Omental fat pad (tissue), 4 donors: ENCODE data around the gene ELL. TPM values are rescaled to one million over a fixed set of nuclear protein-coding genes. Genes with fewer than 3 reads are reported as not detected.

Source experiments
- ATAC-seq: fragments of 150-250 bp; one replicate; pipeline ENCODE4 v1.9.1; 2016; ENCODE audit warnings: mild to moderate bottlenecking, moderate library complexity; ENCODE audit not compliant: low FRiP score
- DNase-seq: peaks from one replicate; pipeline ENCODE4 v3.0.0-alpha.2; 2019; ENCODE audit warnings: low spot score
- CTCF ChIP-seq, 3 donors: fragments of 450-650 bp; IDR thresholded peaks; one replicate each; pipeline ENCODE4 v1.5.1; 2016 to 2017; ENCODE audit warnings: antibody characterized with exemption in 3 of 3, mild to moderate bottlenecking in 3 of 3, moderate library complexity in 2 of 3
- total RNA-seq, 4 donors: library from RNA; depleted of rRNA; stranded (reverse); fragments of >200 nt; gene quantifications; one replicate each; pipeline ENCODE4 v1.1.0, GENCODE V29; 2016

The ELL gene
- total RNA-seq, 4 donors from 2014 or later = 18.1 to 43.1 (median 24.8) TPM

GRCh38 chr19:18488838-18489626, 32.8 kb downstream of the ELL start:
- no peak for TF ChIP-seq CTCF (IDR thresholded peaks at IDR 0.05)

GRCh38 chr19:18488403-18488723, 33.5 kb downstream of the ELL start:
- ATAC-seq (no peak), DNase-seq (no peak)
- TF ChIP-seq CTCF (IDR thresholded peaks at IDR 0.05) = no peak

More at GRCh38 chr19:18488838-18489626, 32.8 kb downstream of the ELL start:
- ATAC-seq (no peak), DNase-seq (no peak)

DNA sequence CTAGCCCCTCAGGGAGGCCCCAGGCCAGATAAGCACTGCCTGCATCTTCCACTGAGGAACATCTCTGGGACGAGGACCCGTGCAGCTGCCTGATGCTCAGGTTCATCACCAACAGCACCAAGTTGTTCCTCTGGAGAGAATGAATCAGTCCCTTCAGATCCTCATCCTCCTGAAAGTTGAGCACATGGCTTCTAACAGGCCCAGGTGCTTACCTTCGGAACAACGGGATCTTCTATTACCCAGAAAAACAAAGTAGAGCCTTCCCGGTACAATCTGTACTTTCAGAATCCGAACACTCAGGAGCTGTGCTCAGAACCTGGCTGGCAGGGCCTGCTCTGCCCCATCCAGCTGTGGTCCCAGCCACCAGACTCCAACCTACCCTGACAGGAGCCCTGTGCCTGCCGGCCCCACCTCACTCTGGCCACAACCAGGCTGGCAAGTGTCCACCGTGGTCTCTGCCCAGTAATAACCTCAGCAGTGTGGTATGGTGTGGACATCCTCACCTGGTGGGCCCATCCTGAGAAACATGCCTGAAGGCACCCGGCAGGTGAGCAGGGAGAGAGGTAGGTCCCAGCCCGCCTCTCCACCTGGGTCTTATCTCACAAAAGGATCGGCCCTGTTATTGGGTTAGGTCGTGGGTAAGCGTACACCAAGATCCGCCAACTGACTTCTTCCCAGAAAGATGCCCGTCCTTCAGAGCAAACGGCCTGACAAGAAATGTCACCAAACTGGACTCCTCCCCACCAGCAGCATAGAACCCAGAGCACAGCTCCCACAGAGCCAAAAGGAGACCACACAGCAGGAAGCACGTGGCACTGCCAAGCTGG, 34.1 kb downstream of the ELL start:
- no peak for DNase-seq
- no peak for TF ChIP-seq CTCF (IDR thresholded peaks at IDR 0.05)

GRCh38 chr19:18486746-18487145, 35.1 kb downstream of the ELL start:
- TF ChIP-seq CTCF (IDR thresholded peaks at IDR 0.05) = no peak
- no peak for DNase-seq
- ATAC-seq = no peak

More for the DNA sequence above, 34.1 kb downstream of the ELL start:
- no peak for ATAC-seq

GRCh38 chr19:18484992-18485391, 36.9 kb downstream of the ELL start:
- ATAC-seq (no peak), DNase-seq (no peak)
- TF ChIP-seq CTCF (IDR thresholded peaks at IDR 0.05) = no peak

- no peak for DNase-seq
- ATAC-seq = no peak
- no peak for TF ChIP-seq CTCF (IDR thresholded peaks at IDR 0.05)
These were observed 38.6 kb downstream of the ELL start for GRCh38 chr19:18483119-18483890.
